ENCODE measurements around the gene MTMR12.
"Not testable (repeated sequence)": the region's sequence is repeated elsewhere in the genome, so short reads cannot be mapped to it uniquely, and the experiment has no call there.

MTMR12 gene

GRCh38 chr5:32325616-32326015, 12.9 kb upstream of the MTMR12 start:
- no peak for DNase-seq (ENCODE audit: low read depth in 4 of 4, low spot score in 1 of 4)

- no peak for DNase-seq (ENCODE audit: low read depth in 4 of 4, low spot score in 1 of 4)
Observed at GRCh38 chr5:32325062-32325461, 12.3 kb upstream of the MTMR12 start.

- no peak for DNase-seq (ENCODE audit: low read depth in 4 of 4, low spot score in 1 of 4)
Observed at GRCh38 chr5:32323741-32324140, 11.0 kb upstream of the MTMR12 start.

GRCh38 chr5:32322882-32323281, 10.1 kb upstream of the MTMR12 start:
- no peak for DNase-seq (ENCODE audit: low read depth in 4 of 4, low spot score in 1 of 4)

- not testable (repeated sequence) for DNase-seq (ENCODE audit: low read depth in 4 of 4, low spot score in 1 of 4)
Observed at GRCh38 chr5:32321787-32322186, 9.0 kb upstream of the MTMR12 start.

- no peak for DNase-seq (ENCODE audit: low read depth in 4 of 4, low spot score in 1 of 4)
Observed at GRCh38 chr5:32320576-32320975, 7.8 kb upstream of the MTMR12 start.

- no peak for DNase-seq (ENCODE audit: low read depth in 4 of 4, low spot score in 1 of 4)
Observed at GRCh38 chr5:32319926-32320543, 7.3 kb upstream of the MTMR12 start.

- DNase-seq (ENCODE audit: low read depth in 4 of 4, low spot score in 1 of 4): no peak
Observed at GRCh38 chr5:32319392-32319791, 6.7 kb upstream of the MTMR12 start.

- DNase-seq (ENCODE audit: low read depth in 4 of 4, low spot score in 1 of 4): no peak
Observed at GRCh38 chr5:32317041-32317440, 4.3 kb upstream of the MTMR12 start.

- no peak for DNase-seq (ENCODE audit: low read depth in 4 of 4, low spot score in 1 of 4)
Observed at GRCh38 chr5:32315221-32316014, 2.7 kb upstream of the MTMR12 start.

GRCh38 chr5:32314658-32315057, 1.9 kb upstream of the MTMR12 start:
- DNase-seq (ENCODE audit: low read depth in 4 of 4, low spot score in 1 of 4): no peak

- DNase-seq (ENCODE audit: low read depth in 4 of 4, low spot score in 1 of 4): not testable (repeated sequence)
Observed at GRCh38 chr5:32314152-32314488, 1.4 kb upstream of the MTMR12 start.

- DNase-seq (ENCODE audit: low read depth in 4 of 4, low spot score in 1 of 4): peak; percentile 5 to 28 (median 15)
Observed at GRCh38 chr5:32312197-32312594, 543 bp downstream of the MTMR12 start.

- DNase-seq (ENCODE audit: low read depth in 4 of 4, low spot score in 1 of 4): no peak
Observed at GRCh38 chr5:32311404-32312196, 1.1 kb downstream of the MTMR12 start.

- no peak for DNase-seq (ENCODE audit: low read depth in 4 of 4, low spot score in 1 of 4)
Observed at GRCh38 chr5:32309761-32310160, 3.0 kb downstream of the MTMR12 start.

GRCh38 chr5:32308946-32309345, 3.8 kb downstream of the MTMR12 start:
- no peak for DNase-seq (ENCODE audit: low read depth in 4 of 4, low spot score in 1 of 4)

GRCh38 chr5:32307769-32308194, 5.0 kb downstream of the MTMR12 start:
- no peak for DNase-seq (ENCODE audit: low read depth in 4 of 4, low spot score in 1 of 4)

GRCh38 chr5:32304622-32305021, 8.1 kb downstream of the MTMR12 start:
- DNase-seq (ENCODE audit: low read depth in 4 of 4, low spot score in 1 of 4): no peak

GRCh38 chr5:32303755-32304120, 9.0 kb downstream of the MTMR12 start:
- no peak for DNase-seq (ENCODE audit: low read depth in 4 of 4, low spot score in 1 of 4)

- DNase-seq (ENCODE audit: low read depth in 4 of 4, low spot score in 1 of 4): no peak
Observed at GRCh38 chr5:32302835-32303754, 9.6 kb downstream of the MTMR12 start.

- no peak for DNase-seq (ENCODE audit: low read depth in 4 of 4, low spot score in 1 of 4)
Observed at GRCh38 chr5:32301891-32302290, 10.8 kb downstream of the MTMR12 start.
